Neutrophil (primary cell): ENCODE results near the gene MEAF6.
A peak's percentile ranks its signal among the peaks of the same experiment; 100 is the strongest.

Experiments used
- H3K27ac ChIP-seq: fragments of 200-600 bp; sonication (generic); 2 replicates; pipeline ENCODE4 v1.5.1; 2016; ENCODE audit warnings: mild to moderate bottlenecking, moderate library complexity
- H3K27me3 ChIP-seq: fragments of 200-600 bp; sonication (generic); 2 replicates; pipeline ENCODE4 v1.6.0; 2016; ENCODE audit warnings: mild to moderate bottlenecking
- H3K36me3 ChIP-seq: fragments of 200-600 bp; sonication (generic); 2 replicates; pipeline ENCODE4 v1.5.1; 2017
- H3K4me1 ChIP-seq, 2 experiments: fragments of 200-600 bp in 1 of 2; sonication (generic) in 1 of 2; 1 replicate in 1 of 2; 2 replicates in 1 of 2; pipeline versions ENCODE4 v1.5.1 to v1.6.1; 2013 to 2016; ENCODE audit warnings: low read depth in 1 of 2, low read length in 1 of 2, mild to moderate bottlenecking in 1 of 2, moderate library complexity in 1 of 2; ENCODE audit not compliant: control insufficient read depth in 1 of 2, insufficient read depth in 1 of 2
- H3K4me3 ChIP-seq, 2 experiments: fragments of 200-600 bp in 1 of 2; sonication (generic) in 1 of 2; 1 replicate in 1 of 2; 2 replicates in 1 of 2; pipeline ENCODE4 v1.5.1; 2013 to 2016; ENCODE audit warnings: low read depth in 1 of 2, low read length in 1 of 2, mild to moderate bottlenecking in 1 of 2, moderate library complexity in 1 of 2
- H3K9me3 ChIP-seq: fragments of 200-600 bp; sonication (generic); 2 replicates; pipeline ENCODE4 v1.5.1; 2016
- CTCF ChIP-seq: fragments of 200-600 bp; sonication (generic); IDR thresholded peaks from 2 replicates; pipeline ENCODE4 v1.5.1; 2016; ENCODE audit warnings: antibody characterized with exemption

The MEAF6 gene

GRCh38 chr1:37474046-37474696 lies 40.4 kb downstream of the MEAF6 start, which contains the start of gene ZC3H12A:
TSS of gene ZC3H12A (plus strand) at chr1:37474580. CDS start at chr1:37475497, 917 bp downstream.
- Histone ChIP-seq H3K27ac (peak within 1 kb of the TSS; percentile 94), H3K27me3 (peaks cover 20% of the 10 kb centered on the region), H3K4me3 (peak within 1 kb of the TSS; percentile 89 to 99), H3K36me3 (peaks cover 34% of the 10 kb centered on the region), H3K4me1 (peaks cover 65 to 70% of the 10 kb centered on the region in 2 experiments), H3K9me3 (no peaks in the 10 kb centered on the region)
- TF ChIP-seq CTCF: peak; percentile 44

- H3K27ac ChIP-seq: peak overlapping the region; percentile 94
- no peaks in the 10 kb centered on the region for H3K9me3 ChIP-seq
- H3K4me3 ChIP-seq: peak overlapping the region; percentile 89 to 99
- H3K27me3 ChIP-seq: peaks cover 20% of the 10 kb centered on the region
- H3K4me1 ChIP-seq: peaks cover 59 to 64% of the 10 kb centered on the region in 2 experiments
- no peak for TF ChIP-seq CTCF
- H3K36me3 ChIP-seq: peaks cover 30% of the 10 kb centered on the region
These were observed 41.0 kb downstream of the MEAF6 start for GRCh38 chr1:37473431-37474045.

DNA sequence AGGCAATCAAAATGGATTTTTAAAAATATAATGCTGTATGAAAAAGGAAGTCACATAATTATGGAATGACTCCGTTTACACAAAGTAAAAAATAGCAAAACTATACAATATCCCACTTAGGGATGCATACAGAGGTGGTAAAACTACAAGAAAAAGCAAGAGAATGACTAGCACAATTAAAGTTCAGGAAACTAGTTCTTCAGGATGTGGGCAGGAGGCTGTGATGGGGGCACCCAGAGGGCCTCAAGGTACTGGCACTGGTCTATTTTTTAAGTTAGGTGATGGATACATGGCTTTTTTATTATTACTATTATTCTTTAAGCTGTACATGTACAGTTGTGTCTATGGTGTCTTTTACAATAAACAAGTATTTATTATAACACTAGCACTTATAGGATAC lies 41.6 kb downstream of the MEAF6 start:
- TF ChIP-seq CTCF: no peak
- H3K4me3 ChIP-seq: peak overlapping the region in 1 of 2 experiments; percentile 89
- H3K9me3 ChIP-seq: no peaks in the 10 kb centered on the region
- no peak overlapping the region for H3K27ac ChIP-seq
- peaks cover 20% of the 10 kb centered on the region for H3K27me3 ChIP-seq
- H3K36me3 ChIP-seq: peaks cover 24% of the 10 kb centered on the region
- peaks cover 53 to 59% of the 10 kb centered on the region in 2 experiments for H3K4me1 ChIP-seq

DNA sequence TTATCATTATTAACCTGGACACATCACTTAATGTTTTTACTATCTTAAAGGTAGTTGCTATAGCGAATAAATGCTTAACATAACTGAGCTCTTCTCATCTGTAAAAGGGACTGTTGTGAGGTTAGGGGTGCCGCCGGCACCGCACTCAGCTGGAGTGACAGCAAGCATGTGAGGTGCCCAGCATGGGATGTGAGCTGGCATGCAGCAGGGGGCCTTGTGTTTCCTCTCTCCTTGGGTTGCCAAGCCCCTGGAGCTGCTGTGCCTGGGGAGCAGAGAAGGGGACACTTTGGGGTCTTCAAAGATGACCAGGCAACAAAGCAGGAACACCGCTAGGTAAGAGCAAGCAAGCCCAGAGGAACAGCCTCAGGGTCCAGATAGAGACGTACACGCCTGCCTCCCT lies 42.3 kb downstream of the MEAF6 start:
- H3K27ac ChIP-seq: no peak overlapping the region
- H3K27me3 ChIP-seq: peaks cover 20% of the 10 kb centered on the region
- no peak overlapping the region for H3K4me3 ChIP-seq

More for the DNA sequence above, 42.3 kb downstream of the MEAF6 start:
- no peaks in the 10 kb centered on the region for H3K9me3 ChIP-seq
- no peak for TF ChIP-seq CTCF
- H3K36me3 ChIP-seq: peaks cover 17% of the 10 kb centered on the region
- H3K4me1 ChIP-seq: peaks cover 46 to 51% of the 10 kb centered on the region in 2 experiments
